GM23338 (cell line): ENCODE measurements around the gene XRCC5. TPM values are rescaled to one million over a fixed set of nuclear protein-coding genes. Genes with fewer than 3 reads are reported as not detected.

ENCODE experiments used
- ATAC-seq: fragments of 200-7000 bp; cut with Tn5 transposase; 3 replicates; pipeline ENCODE4 v1.9.1; 2020
- DNase-seq: peaks from one replicate; pipeline ENCODE4 v3.0.0-alpha.2; 2015; ENCODE audit warnings: low spot score
- H2AFZ ChIP-seq: fragments of 200-600 bp; sonication (generic); 2 replicates; pipeline ENCODE4 v1.8.0; 2016; ENCODE audit warnings: antibody characterized with exemption, mild to moderate bottlenecking, moderate library complexity
- H3F3A ChIP-seq: fragments of 200-600 bp; sonication (generic); replicated peaks from 2 replicates; pipeline ENCODE4 v1.8.0; 2017; ENCODE audit warnings: antibody characterized with exemption, mixed run types, low read depth
- H3K27ac ChIP-seq: fragments of 200-600 bp; sonication (generic); 2 replicates; pipeline ENCODE4 v1.6.1; 2016; ENCODE audit warnings: low read depth
- H3K27me3 ChIP-seq: fragments of 200-600 bp; sonication (generic); 2 replicates; pipeline ENCODE4 v1.8.0; 2016; ENCODE audit warnings: mild to moderate bottlenecking, mixed run types, moderate library complexity; ENCODE audit not compliant: insufficient read depth
- H3K36me3 ChIP-seq: fragments of 200-600 bp; sonication (generic); 2 replicates; pipeline ENCODE4 v1.8.0; 2016; ENCODE audit warnings: mild to moderate bottlenecking; ENCODE audit not compliant: insufficient read depth
- H3K4me1 ChIP-seq: fragments of 200-600 bp; sonication (generic); 2 replicates; pipeline ENCODE4 v1.8.0; 2016; ENCODE audit warnings: mild to moderate bottlenecking, moderate library complexity; ENCODE audit not compliant: insufficient read depth
- H3K4me2 ChIP-seq: fragments of 200-600 bp; sonication (generic); 2 replicates; pipeline ENCODE4 v1.7.1; 2017; ENCODE audit warnings: mixed run types
- H3K4me3 ChIP-seq: fragments of 200-600 bp; sonication (generic); 2 replicates; pipeline ENCODE4 v1.6.1; 2016; ENCODE audit warnings: mixed run types
- H3K79me2 ChIP-seq: fragments of 200-600 bp; sonication (generic); replicated peaks from 2 replicates; pipeline ENCODE4 v1.8.0; 2017; ENCODE audit warnings: mild to moderate bottlenecking; ENCODE audit not compliant: insufficient read depth
- H3K9me2 ChIP-seq: fragments of 200-600 bp; sonication (generic); 2 replicates; pipeline ENCODE4 v1.8.0; 2017; ENCODE audit not compliant: insufficient read depth
- H4K20me1 ChIP-seq: fragments of 200-600 bp; sonication (generic); replicated peaks from 2 replicates; pipeline ENCODE4 v1.8.0; 2017; ENCODE audit warnings: mild to moderate bottlenecking; ENCODE audit not compliant: insufficient read depth
- H3K27ac Mint-ChIP-seq: 2 replicates; pipeline ENCODE4 v1.8.0; 2020; ENCODE audit warnings: inconsistent platforms, mild to moderate bottlenecking, moderate library complexity, mixed read lengths
- H3K27me3 Mint-ChIP-seq: 3 replicates; pipeline ENCODE4 v1.8.0; 2022; ENCODE audit warnings: low read depth, mild to moderate bottlenecking, moderate library complexity, mixed read lengths, inconsistent platforms; ENCODE audit not compliant: insufficient read depth, poor library complexity
- H3K36me3 Mint-ChIP-seq: 3 replicates; pipeline ENCODE4 v1.8.0; 2021; ENCODE audit warnings: low read depth, mild to moderate bottlenecking, inconsistent platforms, moderate library complexity, mixed read lengths
- H3K4me1 Mint-ChIP-seq: 3 replicates; pipeline ENCODE4 v1.8.0; 2020; ENCODE audit warnings: mild to moderate bottlenecking, inconsistent platforms, mixed read lengths
- H3K4me3 Mint-ChIP-seq: 3 replicates; pipeline ENCODE4 v1.8.0; 2021; ENCODE audit warnings: moderate library complexity, mild to moderate bottlenecking, inconsistent platforms, mixed read lengths
- H3K9me3 Mint-ChIP-seq: 3 replicates; pipeline ENCODE4 v1.8.0; 2020; ENCODE audit warnings: moderate library complexity, mild to moderate bottlenecking, inconsistent platforms, mixed read lengths
- CREB1 ChIP-seq: fragments of 250-450 bp; sonication (Bioruptor Pico); IDR thresholded peaks from 2 replicates; pipeline ENCODE4 v1.5.0; 2020; ENCODE audit warnings: low read depth, mild to moderate bottlenecking, moderate library complexity
- ETS1 ChIP-seq: IDR thresholded peaks from 2 replicates; pipeline ENCODE4 v1.6.1; 2016; ENCODE audit warnings: antibody characterized with exemption
- EZH2 ChIP-seq: fragments of 200-600 bp; sonication (generic); IDR thresholded peaks from one replicate; pipeline ENCODE4 v1.8.0; 2017; ENCODE audit warnings: antibody characterized with exemption, mild to moderate bottlenecking, low read depth; ENCODE audit not compliant: unreplicated experiment
- EZH2phosphoT487 ChIP-seq: fragments of 200-600 bp; sonication (generic); IDR thresholded peaks from one replicate; pipeline ENCODE4 v1.8.1; 2018; ENCODE audit warnings: antibody characterized with exemption; ENCODE audit not compliant: unreplicated experiment
- JUNB ChIP-seq: IDR thresholded peaks from one replicate; pipeline ENCODE4 v1.6.1; 2016; ENCODE audit warnings: antibody characterized with exemption; ENCODE audit not compliant: unreplicated experiment
- NANOG ChIP-seq: IDR thresholded peaks from 2 replicates; pipeline ENCODE4 v1.6.1; 2016; ENCODE audit warnings: antibody characterized with exemption, borderline replicate concordance
- POLR2AphosphoS5 ChIP-seq: IDR thresholded peaks from 2 replicates; pipeline ENCODE4 v1.6.1; 2016; ENCODE audit warnings: antibody characterized with exemption, low read depth
- REST ChIP-seq: IDR thresholded peaks from one replicate; pipeline ENCODE4 v1.6.1; 2018; ENCODE audit warnings: antibody characterized with exemption; ENCODE audit not compliant: unreplicated experiment
- STAT1 ChIP-seq: IDR thresholded peaks from one replicate; pipeline ENCODE4 v1.6.1; 2016; ENCODE audit warnings: antibody characterized with exemption; ENCODE audit not compliant: unreplicated experiment
- ZNF114 ChIP-seq: fragments of 250-450 bp; sonication (Bioruptor Pico); IDR thresholded peaks from 2 replicates; pipeline ENCODE4 v1.5.0; 2020; ENCODE audit warnings: mild to moderate bottlenecking, moderate library complexity
- ZNF331 ChIP-seq: fragments of 250-450 bp; sonication (Bioruptor Pico); IDR thresholded peaks from 2 replicates; pipeline ENCODE4 v1.5.0; 2020; ENCODE audit warnings: low read depth, mild to moderate bottlenecking, moderate library complexity
- ZNF462 ChIP-seq: fragments of 250-450 bp; sonication (Bioruptor Pico); IDR thresholded peaks from 2 replicates; pipeline ENCODE4 v1.5.0; 2020; ENCODE audit warnings: mild to moderate bottlenecking, moderate library complexity
- polyA plus RNA-seq: library from polyadenylated mRNA; unstranded; fragments of >200 nt; fragmentation: Nextera tagmentation; extraction: Ambion mirVana; gene quantifications from 2 replicates; pipeline ENCODE4 v1.2.1, GENCODE V29; 2016
- total RNA-seq: library from RNA; depleted of rRNA; stranded (reverse); fragments of >200 nt; shearing (Covaris generic); gene quantifications from 2 replicates; pipeline ENCODE4 v1.2.3, GENCODE V29; 2014
- TF ChIP-seq, protein P1 (sequence below), 2 experiments: fragments of 200-600 bp in 1 of 2; sonication (generic) in 1 of 2; conservative IDR thresholded peaks; 2 replicates each; pipeline versions ENCODE4 v1.5.1 to v1.6.1; 2016 to 2017; ENCODE audit warnings: antibody characterized with exemption in 2 of 2, low read depth in 2 of 2, mild to moderate bottlenecking in 2 of 2, moderate library complexity in 1 of 2

XRCC5 gene
- total and polyA plus RNA-seq, 2 experiments from 2014 or later = 499 to 524 TPM

DNA sequence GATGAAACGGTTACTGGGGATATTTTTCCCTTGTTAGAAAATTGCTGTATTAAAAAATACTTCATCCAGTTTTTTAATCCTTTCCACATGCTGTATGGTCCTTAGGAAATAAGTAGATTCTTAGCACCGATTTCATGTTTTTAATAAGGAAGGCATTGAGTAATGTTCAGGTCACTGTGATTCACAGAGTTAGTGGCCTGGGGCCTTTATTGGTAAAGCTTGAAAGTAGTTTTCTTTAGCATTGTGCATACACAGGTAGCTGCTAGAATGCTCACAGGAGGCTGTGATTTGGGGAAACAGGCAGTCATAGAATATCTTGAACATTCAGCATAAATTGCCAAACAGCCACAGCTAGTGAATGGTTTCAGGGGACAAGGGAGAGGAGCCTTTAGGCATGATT, 79.8 kb downstream of the XRCC5 start:
- Histone ChIP-seq H3K27me3 (no peaks in the 10 kb centered on the region), H3K9me2 (no peaks in the 10 kb centered on the region), H3K4me1 (peaks cover 21% of the 10 kb centered on the region), H3K27ac (peak overlapping the region; percentile 81), H4K20me1 (peaks cover 31% of the 10 kb centered on the region), H3F3A (no peaks in the 10 kb centered on the region), H3K36me3 (peaks cover 26% of the 10 kb centered on the region), H3K4me3 (no peak overlapping the region), H2AFZ (no peak overlapping the region), H3K79me2 (peaks cover 68% of the 10 kb centered on the region), H3K4me2 (no peak overlapping the region)
- Mint-ChIP-seq H3K4me1 (peaks cover 43% of the 10 kb centered on the region), H3K4me3 (no peak overlapping the region), H3K9me3 (no peaks in the 10 kb centered on the region), H3K27me3 (peaks cover 3% of the 10 kb centered on the region), H3K27ac (peak overlapping the region; percentile 58; the same call in 1 of the 2 replicates), H3K36me3 (peaks cover 38% of the 10 kb centered on the region)
- TF ChIP-seq ETS1 (no peak), NANOG (no peak), ZNF331 (CRISPR knock-in tag) (no peak), ZNF114 (CRISPR knock-in tag) (no peak), STAT1 (no peak), REST (no peak), EZH2 (no peak), ZNF462 (CRISPR knock-in tag) (no peak), EZH2phosphoT487 (no peak), JUNB (no peak), POLR2AphosphoS5 (no peak), CREB1 (CRISPR knock-in tag) (no peak)
- TF ChIP-seq, protein P1, sequence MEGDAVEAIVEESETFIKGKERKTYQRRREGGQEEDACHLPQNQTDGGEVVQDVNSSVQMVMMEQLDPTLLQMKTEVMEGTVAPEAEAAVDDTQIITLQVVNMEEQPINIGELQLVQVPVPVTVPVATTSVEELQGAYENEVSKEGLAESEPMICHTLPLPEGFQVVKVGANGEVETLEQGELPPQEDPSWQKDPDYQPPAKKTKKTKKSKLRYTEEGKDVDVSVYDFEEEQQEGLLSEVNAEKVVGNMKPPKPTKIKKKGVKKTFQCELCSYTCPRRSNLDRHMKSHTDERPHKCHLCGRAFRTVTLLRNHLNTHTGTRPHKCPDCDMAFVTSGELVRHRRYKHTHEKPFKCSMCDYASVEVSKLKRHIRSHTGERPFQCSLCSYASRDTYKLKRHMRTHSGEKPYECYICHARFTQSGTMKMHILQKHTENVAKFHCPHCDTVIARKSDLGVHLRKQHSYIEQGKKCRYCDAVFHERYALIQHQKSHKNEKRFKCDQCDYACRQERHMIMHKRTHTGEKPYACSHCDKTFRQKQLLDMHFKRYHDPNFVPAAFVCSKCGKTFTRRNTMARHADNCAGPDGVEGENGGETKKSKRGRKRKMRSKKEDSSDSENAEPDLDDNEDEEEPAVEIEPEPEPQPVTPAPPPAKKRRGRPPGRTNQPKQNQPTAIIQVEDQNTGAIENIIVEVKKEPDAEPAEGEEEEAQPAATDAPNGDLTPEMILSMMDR (conservative IDR thresholded peaks at IDR 0.05; ENCODE audit: low read depth in 2 of 2) = no peak
- ATAC-seq = no peak
- DNase-seq = no peak
